Measurements from ENCODE around the gene C10orf95.

C10orf95 gene

GRCh38 chr10:102434394-102435132, 16.8 kb downstream of the C10orf95 start:
- peak; percentile 57 for DNase-seq

DNA sequence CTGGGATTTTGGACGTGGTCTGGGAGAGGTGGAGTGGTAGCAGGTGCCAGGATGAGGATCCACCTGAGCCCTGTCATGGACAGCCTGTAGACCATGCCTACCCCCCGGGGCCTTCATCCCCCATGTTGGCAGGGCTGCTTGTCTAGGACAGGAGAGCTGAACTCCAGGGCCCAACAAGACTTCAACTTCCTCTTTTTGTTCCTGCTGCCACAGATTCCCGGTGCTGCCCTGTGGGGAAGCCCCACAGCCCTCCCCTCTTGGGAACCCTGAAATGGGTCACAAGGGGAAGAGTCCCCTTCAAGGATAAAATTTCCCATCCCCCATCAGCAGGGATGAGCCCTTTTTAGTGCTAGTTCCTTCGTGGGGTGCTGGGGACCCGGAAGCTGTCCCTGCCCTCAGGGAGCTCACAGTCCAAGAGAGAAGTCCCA, 17.7 kb downstream of the C10orf95 start:
- DNase-seq = no peak

DNA sequence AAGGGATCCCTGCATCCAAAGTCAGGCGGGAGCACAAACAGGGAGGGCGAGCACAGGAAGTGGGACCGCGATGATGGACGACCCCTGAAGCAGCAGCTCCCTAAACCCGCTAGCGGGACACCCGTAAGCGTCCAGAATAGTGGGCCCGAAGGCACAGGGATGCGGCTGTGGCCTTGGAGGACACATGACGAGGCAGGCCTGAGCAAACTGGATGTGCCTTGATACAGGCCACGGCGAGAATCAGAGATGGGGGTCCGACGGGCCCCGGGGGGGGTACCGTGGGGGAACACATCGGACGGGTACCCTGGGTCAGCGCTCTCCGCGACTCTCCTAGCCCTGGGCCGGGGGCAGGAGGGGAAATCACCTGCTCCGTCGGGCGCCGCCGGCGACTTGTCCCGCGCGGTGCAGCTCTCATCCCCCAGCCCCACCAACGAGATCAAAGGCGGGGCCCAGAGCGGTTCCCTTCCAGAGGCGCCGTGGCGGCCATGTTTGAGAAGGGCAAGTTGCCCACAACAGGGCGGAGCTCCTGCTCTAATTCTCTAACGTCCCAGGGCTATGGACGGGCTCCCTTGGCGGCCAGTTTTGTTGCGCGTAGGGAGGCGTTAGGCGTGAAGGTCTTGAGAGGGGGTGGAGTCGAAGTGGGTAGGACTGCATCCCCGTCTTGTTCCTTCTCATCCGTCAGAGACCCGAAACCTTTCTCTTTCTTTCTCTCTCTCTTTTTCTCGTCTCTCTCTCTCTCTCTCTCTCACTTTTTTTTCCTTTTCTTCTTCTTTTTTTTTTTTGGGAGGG, 19.0 kb downstream of the C10orf95 start, which contains the start of gene CUEDC2:
Gene CUEDC2, minus strand, starts transcription at position 413 of the 789 bp plus-strand sequence. CDS start 7,386 bp downstream, outside the sequence.
- peak; percentile 93 for DNase-seq

DNA sequence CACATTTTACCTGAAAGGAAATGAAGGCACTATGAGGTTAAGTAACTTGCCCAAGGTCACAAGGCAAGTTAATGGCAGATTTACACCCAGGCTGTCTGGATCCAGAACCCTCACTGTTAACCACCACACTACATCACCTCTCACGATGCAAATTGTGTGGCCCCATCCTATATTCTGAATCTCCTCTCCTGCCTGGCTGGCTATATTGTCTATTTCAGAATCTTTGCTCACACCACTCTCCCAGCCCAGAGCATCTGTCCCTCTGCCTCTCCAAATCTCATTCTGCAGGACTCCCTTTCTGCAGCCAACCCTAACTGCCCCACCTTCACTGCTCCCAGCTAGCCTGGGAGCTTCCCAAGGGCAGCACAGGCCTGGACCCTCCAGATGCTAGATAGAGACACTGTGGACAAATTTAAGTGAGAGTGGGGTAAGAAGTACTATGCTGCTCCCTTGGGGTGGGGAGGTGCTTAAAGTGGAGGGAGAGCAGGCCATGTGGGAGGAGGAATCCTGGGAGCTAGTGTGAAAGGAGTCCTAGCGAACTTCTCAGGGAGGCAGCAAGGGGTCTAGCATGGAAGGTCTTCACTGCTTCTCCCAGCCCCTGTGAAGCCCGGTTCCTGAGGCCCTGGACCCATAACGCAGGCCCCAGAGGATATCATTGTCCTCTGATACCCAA, 19.8 kb downstream of the C10orf95 start:
- DNase-seq = no peak

GRCh38 chr10:102429468-102429867, 21.9 kb downstream of the C10orf95 start:
- no peak for DNase-seq

DNA sequence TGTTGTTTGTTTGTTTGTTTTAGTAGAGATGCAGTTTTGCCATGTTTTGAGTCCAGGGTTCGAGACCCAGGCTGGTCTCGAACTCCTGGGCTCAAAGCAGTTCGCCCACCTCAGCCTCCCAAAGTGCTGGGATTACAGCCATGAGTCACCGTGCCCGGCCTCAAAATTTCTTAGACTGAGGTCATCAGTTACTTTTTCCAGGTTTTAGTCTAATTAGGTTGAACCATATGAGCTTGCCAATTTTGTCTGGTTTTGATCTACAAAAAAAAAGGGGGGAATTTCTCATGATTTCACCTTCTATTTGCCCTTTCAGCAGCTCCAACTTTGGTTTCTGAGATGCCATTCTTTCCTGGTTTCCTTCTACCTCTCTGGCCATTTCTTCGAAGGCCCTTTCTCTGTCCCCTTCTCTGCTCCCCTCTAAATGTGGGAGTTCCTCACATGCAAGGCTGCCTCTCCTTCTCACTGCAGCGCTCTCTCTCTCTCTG, 24.5 kb downstream of the C10orf95 start:
- no peak for DNase-seq

- DNase-seq = no peak
Measured at GRCh38 chr10:102425444-102425843, 25.9 kb downstream of the C10orf95 start.

GRCh38 chr10:102424916-102425315, 26.4 kb downstream of the C10orf95 start:
- DNase-seq = no peak

- DNase-seq = no peak
Measured at GRCh38 chr10:102424145-102424544, 27.2 kb downstream of the C10orf95 start.

DNA sequence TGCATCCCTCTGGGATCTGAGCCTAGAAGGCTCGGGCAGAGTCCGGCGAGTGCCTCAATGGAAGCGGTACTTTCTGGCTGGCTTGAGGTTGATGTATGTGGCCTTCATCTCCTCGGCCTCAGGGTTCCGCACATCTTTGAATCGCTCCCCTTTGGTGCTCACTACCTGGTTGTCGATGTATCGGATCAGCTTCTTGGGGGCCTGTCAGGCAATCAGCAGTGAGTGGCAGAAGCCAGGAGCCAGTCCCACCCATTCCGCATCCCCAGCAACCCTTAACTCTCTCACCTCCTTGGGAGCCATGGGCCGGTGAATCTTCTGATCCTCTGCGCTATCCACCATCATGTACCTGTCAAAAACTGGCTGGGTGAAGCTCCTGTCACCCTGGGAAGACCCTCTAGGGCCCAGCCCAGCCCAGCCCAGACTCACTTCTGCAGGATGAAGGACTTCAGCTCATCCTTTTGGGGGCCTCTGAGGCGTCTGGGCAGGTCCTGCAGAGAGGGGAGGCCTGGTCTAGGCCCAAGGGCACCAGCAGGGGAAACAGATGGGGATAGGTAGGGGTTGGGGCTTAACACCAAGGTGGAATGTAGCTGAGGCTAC, 27.9 kb downstream of the C10orf95 start:
- DNase-seq = no peak

- DNase-seq = peak; percentile 67
Measured at GRCh38 chr10:102422545-102423129, 28.7 kb downstream of the C10orf95 start.

DNA sequence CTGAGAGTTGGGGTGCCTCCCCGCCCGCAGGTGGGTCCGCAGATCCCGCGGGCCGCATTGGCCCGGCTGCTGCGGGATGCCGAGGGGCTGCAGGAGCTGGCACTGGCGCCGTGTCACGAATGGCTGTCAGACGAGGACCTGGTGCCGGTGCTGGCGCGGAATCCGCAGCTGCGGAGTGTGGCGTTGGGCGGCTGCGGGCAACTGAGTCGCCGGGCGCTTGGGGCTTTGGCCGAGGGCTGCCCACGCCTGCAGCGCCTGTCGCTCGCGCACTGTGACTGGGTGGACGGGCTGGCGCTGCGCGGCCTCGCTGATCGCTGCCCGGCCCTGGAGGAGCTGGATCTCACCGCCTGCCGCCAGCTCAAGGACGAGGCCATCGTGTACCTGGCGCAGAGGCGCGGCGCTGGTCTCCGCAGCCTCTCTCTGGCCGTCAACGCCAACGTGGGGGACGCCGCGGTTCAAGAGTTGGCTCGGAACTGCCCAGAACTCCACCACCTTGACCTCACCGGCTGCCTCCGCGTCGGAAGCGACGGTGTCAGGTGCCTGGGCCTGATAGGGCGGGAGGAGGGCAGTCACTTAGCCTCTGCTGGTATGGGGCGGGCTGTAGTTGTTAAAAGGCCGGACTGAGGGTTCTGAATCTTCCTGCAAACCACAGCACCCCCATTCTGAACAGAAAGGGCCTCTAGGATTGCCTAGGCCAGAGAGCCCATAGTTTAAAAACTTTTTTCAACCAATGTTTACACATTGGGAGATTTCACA, 29.4 kb downstream of the C10orf95 start:
- no peak for DNase-seq

GRCh38 chr10:102421507-102421756, 29.9 kb downstream of the C10orf95 start:
- DNase-seq = peak; percentile 69

- peak; percentile 98 for DNase-seq
Measured at GRCh38 chr10:102420714-102421506, 30.4 kb downstream of the C10orf95 start, which contains the start of gene FBXL15. TSS of gene FBXL15 (plus strand) at chr10:102420836. CDS start at chr10:102421130, 294 bp downstream.

GRCh38 chr10:102420181-102420713, 31.1 kb downstream of the C10orf95 start:
- no peak for DNase-seq

GRCh38 chr10:102419269-102420180, 31.8 kb downstream of the C10orf95 start:
- DNase-seq = peak; percentile 80

DNA sequence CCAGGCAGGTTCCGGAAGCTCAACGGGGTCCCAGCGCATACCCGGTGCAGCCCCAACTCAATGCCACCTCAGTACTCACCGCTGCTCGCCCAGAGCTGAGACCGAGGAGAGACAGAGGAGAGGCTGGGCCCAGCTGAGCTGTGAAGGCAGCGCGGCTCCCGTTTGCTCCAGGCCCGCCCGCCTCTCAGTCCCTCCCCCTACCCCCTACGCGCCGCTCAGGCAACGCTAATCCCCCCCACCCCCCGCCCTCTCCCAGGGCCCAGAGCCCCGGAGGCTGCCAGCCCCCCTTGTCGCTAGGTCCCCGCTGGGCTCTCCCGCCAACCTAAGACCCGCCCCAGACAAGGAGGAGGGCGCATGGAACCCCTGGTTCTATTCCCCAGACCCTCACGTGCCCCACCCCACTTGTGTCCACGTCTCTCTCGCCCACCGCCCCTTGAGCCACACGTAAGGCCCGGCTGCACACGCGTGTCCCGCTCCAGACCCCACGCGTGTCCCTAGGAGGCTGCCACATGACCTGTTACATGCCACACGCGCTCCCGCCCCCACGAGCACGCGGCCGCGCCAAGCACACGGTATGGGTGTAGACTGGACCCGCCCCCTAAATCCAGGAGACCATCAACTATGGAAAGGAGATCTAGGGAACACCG, 32.6 kb downstream of the C10orf95 start, which contains the start of gene PSD:
Gene PSD, minus strand, starts transcription at position 164 of the 647 bp plus-strand sequence. CDS start 1,747 bp downstream, outside the sequence.
- no peak for DNase-seq

DNA sequence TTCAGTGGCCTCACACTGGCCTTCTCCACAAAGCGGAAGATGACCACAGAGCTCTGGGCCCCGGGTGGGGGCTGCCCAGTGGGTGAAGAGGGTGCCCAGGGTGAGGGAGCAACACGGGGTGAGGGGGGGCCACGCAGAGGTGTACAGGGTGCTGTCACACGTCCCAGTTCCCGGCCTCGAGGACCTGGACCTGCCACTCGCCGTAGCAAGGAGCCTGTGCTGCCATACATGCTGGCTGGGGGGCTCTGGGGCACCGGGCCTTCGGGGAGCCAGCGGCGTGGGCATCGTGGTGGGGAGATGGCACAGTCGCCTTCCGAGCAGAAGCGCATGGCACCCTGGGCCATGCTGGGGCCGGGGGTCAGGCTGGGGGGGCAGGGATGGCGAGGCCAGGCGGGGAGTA, 34.6 kb downstream of the C10orf95 start:
- DNase-seq = no peak
